SK-N-SH treated with all-trans-retinoic acid at 6 μM for 48 hours (cell line): ENCODE data around the gene SLITRK1.

Experiments used
- ATAC-seq: fragments of 200-7000 bp; cut with Tn5 transposase; 3 replicates; pipeline ENCODE4 v1.9.1; 2020; ENCODE audit warnings: mild to moderate bottlenecking, moderate library complexity
- ARNTL ChIP-seq: fragments of 450-650 bp; formaldehyde crosslinking; IDR thresholded peaks from 2 replicates; pipeline ENCODE4 v1.5.0; 2020; ENCODE audit warnings: low read depth, mild to moderate bottlenecking, moderate library complexity, borderline replicate concordance
- CREB5 ChIP-seq: fragments of 250-450 bp; sonication (Bioruptor Pico); IDR thresholded peaks from 2 replicates; pipeline ENCODE4 v1.5.1; 2020; ENCODE audit warnings: low read depth, mild to moderate bottlenecking, moderate library complexity
- CSDC2 ChIP-seq: fragments of 250-450 bp; sonication (Bioruptor Pico); IDR thresholded peaks from 2 replicates; pipeline ENCODE4 v1.5.0; 2020; ENCODE audit warnings: mild to moderate bottlenecking, moderate library complexity
- CSRNP3 ChIP-seq: fragments of 250-450 bp; sonication (Bioruptor Pico); IDR thresholded peaks from 2 replicates; pipeline ENCODE4 v1.5.1; 2021; ENCODE audit warnings: mild to moderate bottlenecking, moderate library complexity
- ESRRG ChIP-seq: fragments of 250-450 bp; sonication (Bioruptor Pico); IDR thresholded peaks from 2 replicates; pipeline ENCODE4 v1.6.1; 2021; ENCODE audit warnings: mild to moderate bottlenecking
- GLIS3 ChIP-seq: fragments of 250-450 bp; sonication (Bioruptor Pico); IDR thresholded peaks from 2 replicates; pipeline ENCODE4 v1.5.0; 2020; ENCODE audit warnings: mild to moderate bottlenecking, moderate library complexity
- ISL1 ChIP-seq: fragments of 250-450 bp; sonication (Bioruptor Pico); IDR thresholded peaks from 2 replicates; pipeline ENCODE4 v2.1.2; 2022; ENCODE audit warnings: mild to moderate bottlenecking, moderate library complexity
- OSR1 ChIP-seq: fragments of 250-450 bp; sonication (Bioruptor Pico); IDR thresholded peaks from 2 replicates; pipeline ENCODE4 v1.8.0; 2022; ENCODE audit warnings: moderate library complexity, mild to moderate bottlenecking, inconsistent platforms
- PATZ1 ChIP-seq: fragments of 250-450 bp; sonication (Bioruptor Pico); IDR thresholded peaks from 2 replicates; pipeline ENCODE4 v1.8.0; 2020; ENCODE audit warnings: mild to moderate bottlenecking, moderate library complexity, borderline replicate concordance
- POU6F1 ChIP-seq: fragments of 250-450 bp; sonication (Bioruptor Pico); IDR thresholded peaks from 2 replicates; pipeline ENCODE4 v1.8.0; 2021; ENCODE audit warnings: low read depth, mild to moderate bottlenecking, moderate library complexity, borderline replicate concordance
- PPARA ChIP-seq: fragments of 250-450 bp; sonication (Bioruptor Pico); IDR thresholded peaks from 2 replicates; pipeline ENCODE4 v1.5.0; 2020; ENCODE audit warnings: mild to moderate bottlenecking, borderline replicate concordance
- RARB ChIP-seq: fragments of 250-450 bp; sonication (Bioruptor Pico); IDR thresholded peaks from 2 replicates; pipeline ENCODE4 v1.8.0; 2021; ENCODE audit warnings: mild to moderate bottlenecking, moderate library complexity
- SNAI2 ChIP-seq: fragments of 250-450 bp; sonication (Bioruptor Pico); IDR thresholded peaks from 2 replicates; pipeline ENCODE4 v1.5.0; 2020; ENCODE audit warnings: mild to moderate bottlenecking, moderate library complexity
- TCF4 ChIP-seq: fragments of 250-450 bp; sonication (Bioruptor Pico); IDR thresholded peaks from 2 replicates; pipeline ENCODE4 v1.8.0; 2021; ENCODE audit warnings: mild to moderate bottlenecking, moderate library complexity, borderline replicate concordance
- TSHZ2 ChIP-seq: fragments of 250-450 bp; sonication (Bioruptor Pico); IDR thresholded peaks from 2 replicates; pipeline ENCODE4 v1.5.0; 2020; ENCODE audit warnings: mild to moderate bottlenecking, moderate library complexity
- ZC3H10 ChIP-seq: fragments of 250-450 bp; sonication (Bioruptor Pico); IDR thresholded peaks from 2 replicates; pipeline ENCODE4 v1.5.1; 2021; ENCODE audit warnings: mild to moderate bottlenecking, moderate library complexity
- ZFP3 ChIP-seq: fragments of 250-450 bp; sonication (Bioruptor Pico); IDR thresholded peaks from 2 replicates; pipeline ENCODE4 v1.5.0; 2020; ENCODE audit warnings: mild to moderate bottlenecking, moderate library complexity
- ZFP30 ChIP-seq: fragments of 450-650 bp; formaldehyde crosslinking; IDR thresholded peaks from 2 replicates; pipeline ENCODE4 v1.5.0; 2022; ENCODE audit warnings: mild to moderate bottlenecking, moderate library complexity
- ZNF565 ChIP-seq: fragments of 450-650 bp; formaldehyde crosslinking; conservative IDR thresholded peaks from 2 replicates; pipeline ENCODE4 v1.5.0; 2020; ENCODE audit warnings: low read depth, mild to moderate bottlenecking, moderate library complexity
- ZNF70 ChIP-seq: fragments of 450-650 bp; formaldehyde crosslinking; IDR thresholded peaks from 2 replicates; pipeline ENCODE4 v1.5.0; 2020; ENCODE audit warnings: mild to moderate bottlenecking, moderate library complexity
- ZNF8 ChIP-seq: fragments of 450-650 bp; formaldehyde crosslinking; IDR thresholded peaks from 2 replicates; pipeline ENCODE4 v1.5.0; 2020; ENCODE audit warnings: mild to moderate bottlenecking, moderate library complexity

SLITRK1 gene

GRCh38 chr13:83865161-83866137 lies 16.8 kb downstream of the SLITRK1 start:
- ATAC-seq: no peak
- no peak for TF ChIP-seq ISL1 (CRISPR knock-in tag)
- no peak for TF ChIP-seq SNAI2
- no peak for TF ChIP-seq ZFP3
- no peak for TF ChIP-seq OSR1
- no peak for TF ChIP-seq ESRRG (CRISPR knock-in tag)
- no peak for TF ChIP-seq ZC3H10
- TF ChIP-seq CSRNP3 (CRISPR knock-in tag): no peak
- no peak for TF ChIP-seq ARNTL (CRISPR knock-in tag)
- no peak for TF ChIP-seq CSDC2

- ATAC-seq: no peak
- TF ChIP-seq CSDC2: no peak
- no peak for TF ChIP-seq PPARA (CRISPR knock-in tag)
- TF ChIP-seq PATZ1 (CRISPR knock-in tag): no peak
- TF ChIP-seq ZNF70 (CRISPR knock-in tag): no peak
- TF ChIP-seq OSR1: no peak
- TF ChIP-seq ZFP3: no peak
- no peak for TF ChIP-seq TCF4 (CRISPR knock-in tag)
- TF ChIP-seq ARNTL (CRISPR knock-in tag): no peak
- no peak for TF ChIP-seq GLIS3 (CRISPR knock-in tag)
- TF ChIP-seq, all 23 proteins: peak for 0
These were observed 28.5 kb downstream of the SLITRK1 start for GRCh38 chr13:83853771-83854170.

- TF ChIP-seq SNAI2 (no peak), OSR1 (no peak), CSDC2 (no peak), GLIS3 (CRISPR knock-in tag) (no peak), ZNF8 (CRISPR knock-in tag) (no peak), POU6F1 (CRISPR knock-in tag) (no peak), TCF4 (CRISPR knock-in tag) (no peak), ZFP30 (CRISPR knock-in tag) (no peak), CSRNP3 (CRISPR knock-in tag) (no peak), ZNF565 (no peak), ISL1 (CRISPR knock-in tag) (no peak), ZC3H10 (no peak), PPARA (CRISPR knock-in tag) (no peak), RARB (CRISPR knock-in tag) (no peak), ARNTL (CRISPR knock-in tag) (no peak), TSHZ2 (CRISPR knock-in tag) (no peak), CREB5 (CRISPR knock-in tag) (no peak), ZFP3 (no peak), ESRRG (CRISPR knock-in tag) (no peak)
- ATAC-seq: no peak
These were observed 37.2 kb downstream of the SLITRK1 start for GRCh38 chr13:83845106-83845505.
